BLaER1 treated with 17β-estradiol and CSF1 and Interleukin-3, amounts not matched to agents 10 nM and 100 nM (cell line): Measurements from ENCODE around the gene RRP12.
"Not testable (repeated sequence)": the region's sequence is repeated elsewhere in the genome, so short reads cannot be mapped to it uniquely, and the experiment has no call there.

Source experiments
- H3K27ac ChIP-seq, 11 experiments: shearing (Covaris generic); formaldehyde crosslinking; 2 replicates each; pipeline ENCODE4 v1.8.1; 2022
- H3K27me3 ChIP-seq, 11 experiments: shearing (Covaris generic); formaldehyde crosslinking; 2 replicates each; pipeline ENCODE4 v1.8.1; 2022
- H3K36me3 ChIP-seq, 11 experiments: shearing (Covaris generic); formaldehyde crosslinking; 2 replicates each; pipeline ENCODE4 v1.8.1; 2022
- H3K4me1 ChIP-seq, 10 experiments: shearing (Covaris generic); formaldehyde crosslinking; 2 replicates each; pipeline ENCODE4 v1.8.1; 2022
- H3K4me2 ChIP-seq, 11 experiments: shearing (Covaris generic); formaldehyde crosslinking; 2 replicates each; pipeline ENCODE4 v1.8.1; 2022
- H3K4me3 ChIP-seq, 10 experiments: shearing (Covaris generic); formaldehyde crosslinking; 2 replicates each; pipeline ENCODE4 v1.8.1; 2022
- H3K9ac ChIP-seq, 11 experiments: shearing (Covaris generic); formaldehyde crosslinking; 2 replicates each; pipeline ENCODE4 v1.8.1; 2022
- H3K9me3 ChIP-seq, 11 experiments: shearing (Covaris generic); formaldehyde crosslinking; replicated peaks in 1 of 11; 2 replicates each; pipeline ENCODE4 v1.8.1; 2022
- H4K20me1 ChIP-seq, 11 experiments: shearing (Covaris generic); formaldehyde crosslinking; 2 replicates each; pipeline ENCODE4 v1.8.1; 2022
- Cebpa-rat ChIP-seq, 11 experiments: shearing (Covaris generic); IDR thresholded peaks; 2 replicates each; pipeline ENCODE4 v1.8.1; 2022

Gene RRP12

DNA sequence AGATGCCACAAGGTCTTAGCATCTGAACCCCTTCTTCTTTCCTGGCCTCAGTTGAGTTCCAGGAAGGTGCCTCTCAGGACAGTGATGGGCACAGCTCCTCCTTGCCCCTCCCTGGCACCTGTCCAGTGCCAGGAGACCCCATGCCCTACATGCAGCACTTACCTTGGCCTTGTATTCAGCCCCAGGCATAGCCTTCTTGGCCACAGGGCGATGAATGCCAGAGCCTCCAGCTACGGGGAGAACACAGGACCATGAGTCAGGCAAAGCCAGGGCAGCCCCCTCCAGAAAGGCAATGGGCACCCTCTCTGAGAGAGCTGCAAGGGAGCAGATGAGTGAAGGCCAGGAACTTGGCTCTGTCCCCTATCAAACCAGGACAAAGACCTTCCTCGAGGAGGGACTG, 42.4 kb downstream of the RRP12 start:
- peaks cover 44 to 100% (median 94%) of the 10 kb centered on the region in 11 experiments for H3K36me3 ChIP-seq

DNA sequence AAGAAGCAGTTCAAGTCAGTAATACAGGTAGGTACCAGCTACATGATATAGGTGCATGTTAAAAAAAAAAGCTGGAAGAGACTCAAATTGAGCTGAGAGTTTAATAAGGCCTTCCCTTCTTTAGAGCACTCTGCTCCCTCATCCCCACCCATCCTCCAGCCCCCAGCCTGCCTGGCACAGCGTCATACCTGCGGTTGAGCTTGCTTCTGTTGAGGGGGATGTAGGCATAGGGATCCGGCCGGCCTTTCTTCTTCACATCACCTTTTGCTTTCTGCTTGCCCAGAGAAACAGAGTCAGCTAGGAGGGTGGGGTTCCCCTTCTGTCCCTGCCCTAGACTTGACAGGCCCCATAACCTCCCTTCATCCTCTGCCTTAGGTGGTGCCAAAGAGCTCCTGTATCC, 42.8 kb downstream of the RRP12 start:
- Histone ChIP-seq H3K27ac (peak overlapping the region; percentile 54 to 100 (median 99); a peak in 21 of 22 replicates), H3K27me3 (no peaks in the 10 kb centered on the region), H3K4me1 (peaks cover 35 to 100% (median 84%) of the 10 kb centered on the region in 10 experiments), H3K4me3 (no peak overlapping the region), H3K4me2 (peak overlapping the region in 5 of 11 experiments; percentile 59 to 82 (median 75); a peak in 10 of 22 replicates), H3K36me3 (peaks cover 40 to 100% (median 92%) of the 10 kb centered on the region in 11 experiments), H3K9ac (peak overlapping the region in 8 of 11 experiments; percentile 14 to 88 (median 47); a peak in 11 of 22 replicates), H3K9me3 (no peaks in the 10 kb centered on the region), H4K20me1 (no peaks in the 10 kb centered on the region)
- no peak for TF ChIP-seq Cebpa-rat (IDR thresholded peaks at IDR 0.05)

More for the DNA sequence above, 42.4 kb downstream of the RRP12 start:
- H3K9ac ChIP-seq, result peak overlapping the region in 10 of 11 experiments; percentile 14 to 88 (median 38); a peak in 15 of 22 replicates
- no peak overlapping the region for H3K4me3 ChIP-seq
- H3K27me3 ChIP-seq, result no peaks in the 10 kb centered on the region
- TF ChIP-seq Cebpa-rat (IDR thresholded peaks at IDR 0.05), result no peak
- peak overlapping the region in 5 of 11 experiments; percentile 59 to 82 (median 75); a peak in 10 of 22 replicates for H3K4me2 ChIP-seq
- no peaks in the 10 kb centered on the region for H3K9me3 ChIP-seq
- no peaks in the 10 kb centered on the region for H4K20me1 ChIP-seq
- H3K27ac ChIP-seq, result peak overlapping the region; percentile 54 to 100 (median 99); a peak in 21 of 22 replicates
- peaks cover 35 to 100% (median 88%) of the 10 kb centered on the region in 10 experiments for H3K4me1 ChIP-seq

- H3K36me3 ChIP-seq, result peaks cover 30 to 100% (median 89%) of the 10 kb centered on the region in 11 experiments
- no peaks in the 10 kb centered on the region for H3K27me3 ChIP-seq
- peaks cover 28 to 87% (median 70%) of the 10 kb centered on the region in 10 experiments for H3K4me1 ChIP-seq
- peak overlapping the region; percentile 80 to 100 (median 99) for H3K27ac ChIP-seq
- H4K20me1 ChIP-seq, result no peaks in the 10 kb centered on the region
- H3K9me3 ChIP-seq, result no peaks in the 10 kb centered on the region
- H3K9ac ChIP-seq, result peak overlapping the region; percentile 60 to 79 (median 75)
- no peak for TF ChIP-seq Cebpa-rat (IDR thresholded peaks at IDR 0.05)
- peak overlapping the region; percentile 59 to 83 (median 75) for H3K4me2 ChIP-seq
- no peak overlapping the region for H3K4me3 ChIP-seq
Observed at GRCh38 chr10:97356918-97357317, 44.2 kb downstream of the RRP12 start.

DNA sequence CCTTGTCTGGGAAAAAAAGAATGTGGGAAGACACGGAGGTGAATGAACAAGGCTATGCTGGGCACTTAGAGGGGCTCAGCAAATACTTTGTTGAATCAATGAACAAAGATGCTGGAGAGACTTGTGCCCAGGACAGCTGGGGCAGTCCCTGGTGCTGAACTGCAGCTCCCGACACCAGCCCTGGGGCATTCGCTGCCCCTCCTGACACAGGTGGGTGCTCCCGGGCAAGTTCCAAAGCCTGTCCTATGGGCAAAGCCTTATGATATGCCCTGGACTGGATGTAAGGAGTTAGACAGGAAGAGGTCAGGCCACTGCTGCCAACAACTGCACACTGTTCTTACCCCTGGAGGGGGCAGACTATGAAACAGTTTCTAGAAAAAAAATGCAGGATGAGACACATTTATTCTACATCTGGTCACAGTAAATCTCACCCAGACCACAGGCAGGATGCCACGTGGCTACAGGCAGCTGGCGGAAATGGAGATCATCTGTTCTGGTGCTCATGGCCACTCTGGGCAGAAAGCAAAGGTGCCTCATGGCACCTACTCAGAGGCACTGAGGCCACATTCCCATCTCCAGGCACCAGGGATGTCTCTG, 44.7 kb downstream of the RRP12 start:
- H3K9ac ChIP-seq, result peak overlapping the region; percentile 66 to 79 (median 75)
- H3K27me3 ChIP-seq, result no peaks in the 10 kb centered on the region
- peak overlapping the region; percentile 80 to 100 (median 99) for H3K27ac ChIP-seq
- peak overlapping the region; percentile 59 to 83 (median 75) for H3K4me2 ChIP-seq
- peaks cover 26 to 82% (median 66%) of the 10 kb centered on the region in 10 experiments for H3K4me1 ChIP-seq
- H3K4me3 ChIP-seq, result no peak overlapping the region
- H4K20me1 ChIP-seq, result no peaks in the 10 kb centered on the region
- peaks cover 30 to 100% (median 90%) of the 10 kb centered on the region in 11 experiments for H3K36me3 ChIP-seq
- no peak for TF ChIP-seq Cebpa-rat (IDR thresholded peaks at IDR 0.05)
- no peaks in the 10 kb centered on the region for H3K9me3 ChIP-seq

GRCh38 chr10:97355571-97355975, 45.6 kb downstream of the RRP12 start:
- peaks cover 36 to 100% (median 90%) of the 10 kb centered on the region in 11 experiments for H3K36me3 ChIP-seq
- no peaks in the 10 kb centered on the region for H3K9me3 ChIP-seq
- TF ChIP-seq Cebpa-rat (IDR thresholded peaks at IDR 0.05), result no peak
- peak overlapping the region; percentile 80 to 100 (median 99) for H3K27ac ChIP-seq
- H3K4me1 ChIP-seq, result peaks cover 26 to 74% (median 58%) of the 10 kb centered on the region in 10 experiments
- H4K20me1 ChIP-seq, result no peaks in the 10 kb centered on the region
- H3K9ac ChIP-seq, result peak overlapping the region; percentile 66 to 79 (median 75); a peak in 21 of 22 replicates
- no peaks in the 10 kb centered on the region for H3K27me3 ChIP-seq
- no peak overlapping the region for H3K4me3 ChIP-seq
- peak overlapping the region; percentile 59 to 83 (median 75) for H3K4me2 ChIP-seq

DNA sequence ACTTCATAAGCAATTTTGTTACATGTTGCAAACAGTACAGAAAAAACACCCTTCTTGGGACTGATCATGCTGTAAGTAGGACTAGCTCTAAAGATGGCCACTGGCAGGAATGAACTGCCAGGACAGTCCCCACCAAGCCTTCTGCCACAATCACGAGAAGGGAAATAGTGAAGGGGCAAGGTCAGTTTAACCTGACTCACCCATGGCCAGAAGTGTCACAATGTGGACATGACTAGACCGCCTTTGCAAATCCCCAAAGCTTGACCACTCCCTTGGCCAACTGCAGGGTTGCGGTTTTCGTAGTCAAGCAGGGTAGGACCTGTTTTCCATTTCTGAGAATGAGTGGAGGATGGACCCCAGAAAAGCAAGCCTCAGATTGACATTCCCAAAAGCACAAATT, 47.2 kb downstream of the RRP12 start:
- Histone ChIP-seq H3K4me1 (peaks cover 26 to 58% (median 44%) of the 10 kb centered on the region in 10 experiments), H3K27me3 (no peaks in the 10 kb centered on the region), H4K20me1 (no peaks in the 10 kb centered on the region), H3K27ac (peak overlapping the region in 6 of 11 experiments; percentile 9 to 100 (median 64); a peak in 5 of 22 replicates), H3K4me3 (no peak overlapping the region), H3K4me2 (peak overlapping the region in 4 of 11 experiments; percentile 10 to 82 (median 70); a peak in 8 of 22 replicates), H3K36me3 (peaks cover 34 to 97% (median 88%) of the 10 kb centered on the region in 11 experiments), H3K9ac (no peak overlapping the region; a peak in 1 of 22 replicates), H3K9me3 (no peaks in the 10 kb centered on the region)
- no peak for TF ChIP-seq Cebpa-rat (IDR thresholded peaks at IDR 0.05)

GRCh38 chr10:97349752-97350513, 51.2 kb downstream of the RRP12 start:
- no peak overlapping the region for H3K27ac ChIP-seq
- no peak overlapping the region for H3K4me2 ChIP-seq
- no peak for TF ChIP-seq Cebpa-rat (IDR thresholded peaks at IDR 0.05)
- H3K36me3 ChIP-seq, result peaks cover 21 to 61% (median 57%) of the 10 kb centered on the region in 11 experiments
- no peaks in the 10 kb centered on the region for H3K9me3 ChIP-seq
- H3K4me1 ChIP-seq, result peaks cover 2 to 18% (median 10%) of the 10 kb centered on the region in 10 experiments; a peak in 19 of 20 replicates
- H3K4me3 ChIP-seq, result no peak overlapping the region
- no peak overlapping the region for H3K9ac ChIP-seq
- no peaks in the 10 kb centered on the region for H3K27me3 ChIP-seq
- no peaks in the 10 kb centered on the region for H4K20me1 ChIP-seq

- Histone ChIP-seq H3K36me3 (peaks cover 14 to 35% (median 31%) of the 10 kb centered on the region in 11 experiments), H3K4me2 (no peak overlapping the region), H3K4me3 (no peak overlapping the region), H3K9ac (no peak overlapping the region), H3K27me3 (no peaks in the 10 kb centered on the region), H3K9me3 (no peaks in the 10 kb centered on the region), H3K27ac (no peak overlapping the region), H4K20me1 (no peaks in the 10 kb centered on the region), H3K4me1 (peaks cover 0 to 7% (median 0%) of the 10 kb centered on the region in 10 experiments; a peak in 1 of 20 replicates)
- no peak for TF ChIP-seq Cebpa-rat (IDR thresholded peaks at IDR 0.05)
Observed at GRCh38 chr10:97347317-97347716, 53.8 kb downstream of the RRP12 start.

DNA sequence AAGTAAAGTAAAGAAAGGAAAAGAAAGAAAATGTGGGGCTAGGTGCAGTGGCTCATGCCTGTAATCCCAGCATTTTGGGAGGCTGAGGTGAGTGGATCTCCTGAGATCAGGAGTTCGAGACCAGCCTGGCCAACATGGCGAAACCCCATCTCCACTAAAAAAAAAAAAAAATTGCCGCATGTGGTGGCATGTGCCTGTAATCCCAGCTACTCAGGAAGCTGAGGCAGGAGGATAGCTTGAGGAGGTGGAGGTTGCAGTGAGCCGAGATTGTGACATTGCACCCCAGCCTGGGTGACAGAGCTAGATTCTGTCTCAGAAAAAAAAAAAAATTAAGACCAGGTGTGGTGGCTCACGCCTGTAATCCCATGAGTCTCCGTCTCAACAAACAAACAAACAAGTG, 57.5 kb downstream of the RRP12 start:
- not testable (repeated sequence) for H4K20me1 ChIP-seq, H3K9ac ChIP-seq, H3K36me3 ChIP-seq, H3K4me1 ChIP-seq, H3K4me3 ChIP-seq, H3K4me2 ChIP-seq, H3K9me3 ChIP-seq, H3K27ac ChIP-seq, H3K27me3 ChIP-seq
